Pons (tissue), 1 donor: ENCODE data around the gene PTPN20.
"Not testable (repeated sequence)": the region's sequence is repeated elsewhere in the genome, so short reads cannot be mapped to it uniquely, and the experiment has no call there.

Source experiments
- DNase-seq: peaks from one replicate; pipeline ENCODE4 v3.0.0-alpha.2; 2016; ENCODE audit warnings: low spot score

The PTPN20 gene

DNA sequence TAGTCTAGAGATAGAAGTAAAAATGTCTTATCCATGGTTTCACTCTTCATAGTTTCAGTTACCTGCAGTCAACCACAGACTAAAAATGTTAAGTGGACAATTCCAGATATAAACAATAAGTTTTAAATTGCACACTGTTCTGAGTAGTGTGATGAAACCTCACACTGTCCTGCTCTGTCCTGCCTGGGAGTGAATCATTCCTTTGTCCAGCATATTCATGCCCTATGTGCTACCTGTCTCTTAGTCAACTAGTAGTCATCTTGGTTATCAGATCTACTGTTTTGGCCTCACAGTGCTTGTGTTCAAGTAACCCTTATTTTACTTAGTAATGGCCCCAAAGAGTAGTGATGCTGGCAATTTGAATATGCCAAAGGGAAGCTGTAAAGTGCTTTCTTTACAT is 49.5 kb downstream of the PTPN20 start:
- DNase-seq, result not testable (repeated sequence)

- not testable (repeated sequence) for DNase-seq
These were observed 52.1 kb downstream of the PTPN20 start for GRCh38 chr10:46963356-46963755.

DNA sequence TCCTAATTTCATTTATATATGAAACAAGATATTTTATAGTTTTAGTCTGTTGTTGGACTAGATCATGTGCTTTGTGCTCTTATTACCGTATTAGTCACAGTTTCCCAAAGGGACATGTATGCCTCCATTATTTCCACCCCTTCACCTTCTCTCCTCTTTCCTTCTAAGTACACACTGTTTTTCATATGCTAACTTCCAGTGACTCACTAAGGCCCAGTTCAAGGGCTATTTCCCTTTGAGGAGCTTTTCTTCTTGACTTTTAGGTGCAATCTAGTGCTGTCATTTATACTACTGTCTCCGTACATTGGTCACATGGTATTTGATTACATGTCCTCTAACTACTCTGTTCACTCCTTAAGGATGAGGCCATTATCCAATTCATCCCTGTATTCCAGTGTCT is 55.8 kb downstream of the PTPN20 start:
- DNase-seq, result not testable (repeated sequence)

DNA sequence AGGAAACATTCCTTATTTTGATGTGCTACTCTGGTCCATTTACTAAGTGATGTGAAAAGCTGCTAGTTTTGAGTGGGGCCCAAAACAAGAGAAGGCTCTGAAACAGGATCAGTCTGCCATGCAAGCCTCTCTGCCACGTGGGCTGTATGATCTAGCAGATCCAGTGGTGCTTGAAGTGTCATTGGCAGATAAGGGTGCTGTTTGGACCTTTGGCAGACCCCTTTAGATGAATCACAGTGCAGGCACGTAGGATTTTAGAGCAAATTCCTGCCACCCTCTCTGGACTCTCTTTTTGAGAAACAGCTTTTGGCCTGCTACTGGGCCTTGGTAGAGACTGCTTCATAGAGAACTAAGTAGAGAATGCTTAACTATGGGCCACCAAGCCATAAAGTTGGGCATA is 69.0 kb downstream of the PTPN20 start:
- not testable (repeated sequence) for DNase-seq

DNA sequence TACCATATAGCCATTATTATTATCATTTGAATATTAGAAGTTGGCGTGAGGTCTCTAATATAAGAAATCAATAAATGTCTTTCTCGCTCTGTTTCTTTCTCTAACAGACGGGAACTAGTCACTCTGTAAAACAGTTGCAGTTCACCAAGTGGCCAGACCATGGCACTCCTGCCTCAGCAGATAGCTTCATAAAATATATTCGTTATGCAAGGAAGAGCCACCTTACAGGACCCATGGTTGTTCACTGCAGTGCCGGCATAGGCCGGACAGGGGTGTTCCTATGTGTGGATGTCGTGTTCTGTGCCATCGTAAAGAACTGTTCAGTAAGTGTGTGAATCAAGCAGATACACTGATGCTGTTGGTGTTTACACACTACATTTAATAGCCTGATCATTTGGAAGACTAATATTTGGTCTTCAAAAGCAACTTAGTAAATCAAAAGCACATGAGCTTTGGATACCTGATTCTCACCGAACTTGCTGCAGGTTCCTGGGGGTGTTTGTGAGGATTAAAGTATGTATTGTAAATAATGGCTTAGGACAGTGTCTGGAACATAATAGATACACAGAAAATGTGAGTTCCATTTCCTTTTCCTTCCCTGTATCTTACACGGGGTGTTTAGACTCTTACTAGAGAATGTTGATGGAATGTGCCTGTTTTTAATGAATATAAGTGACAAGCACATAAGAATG is 76.2 kb downstream of the PTPN20 start:
- not testable (repeated sequence) for DNase-seq

DNA sequence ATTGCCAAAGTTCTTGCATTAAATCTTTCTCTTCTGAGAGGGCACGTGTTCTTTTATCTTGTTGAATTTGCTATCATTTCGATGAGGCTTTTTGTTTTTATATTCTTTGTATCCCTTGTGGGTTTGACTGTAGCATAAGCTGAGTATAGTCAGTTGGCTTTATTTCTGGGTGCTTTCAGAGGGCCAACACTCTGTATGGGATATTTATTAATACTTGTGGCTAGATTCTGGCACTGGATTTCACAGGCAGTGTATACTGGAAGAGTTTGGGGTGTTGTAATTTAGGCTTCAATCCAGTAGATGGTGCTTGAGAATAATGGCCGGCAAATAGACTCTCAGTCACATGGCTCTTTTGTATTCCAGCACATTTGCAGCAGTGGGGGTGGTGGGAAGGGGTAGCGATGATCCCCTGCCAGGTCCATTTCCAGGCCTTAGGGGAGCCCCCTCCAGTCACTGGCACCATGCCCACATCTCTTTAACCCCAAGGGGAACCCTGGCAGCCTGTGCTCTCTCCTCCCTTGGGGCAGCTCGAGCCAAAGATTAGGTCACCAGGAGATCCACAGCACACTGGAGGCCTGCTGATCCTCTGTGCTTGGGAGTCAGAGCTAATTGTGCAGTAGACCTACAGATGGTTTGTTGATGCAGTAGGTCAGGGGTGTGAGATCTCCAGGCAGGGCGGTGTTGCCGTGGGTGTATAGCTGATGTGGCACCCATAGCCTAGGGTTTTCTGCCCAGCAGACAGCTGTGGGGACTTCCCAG is 81.8 kb downstream of the PTPN20 start:
- peak; percentile 77 for DNase-seq

DNA sequence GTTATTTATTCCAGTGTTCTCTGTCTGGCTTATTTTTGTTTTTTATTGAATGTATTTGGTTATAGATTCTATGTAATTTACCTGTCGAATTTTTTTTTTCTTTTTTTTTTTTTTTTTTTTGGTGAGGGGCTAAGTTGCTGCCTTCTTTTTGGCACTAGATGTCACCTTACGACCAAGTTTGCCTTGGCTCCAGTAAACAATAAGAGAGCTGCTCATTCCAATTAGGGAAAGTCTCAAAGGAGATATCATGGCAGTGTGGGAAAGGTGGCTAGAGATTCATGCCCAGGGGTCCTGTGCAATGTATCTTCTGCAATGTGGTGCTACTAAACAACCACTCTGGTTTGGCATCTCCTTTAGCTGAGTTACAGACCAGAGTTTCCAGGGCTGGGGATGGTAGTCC is 84.0 kb downstream of the PTPN20 start:
- DNase-seq, result no peak

GRCh38 chr10:46998192-46998591 is 87.0 kb downstream of the PTPN20 start:
- no peak for DNase-seq

- DNase-seq, result no peak
These were observed 87.4 kb downstream of the PTPN20 start for GRCh38 chr10:46998595-46998994.

- no peak for DNase-seq
These were observed 88.0 kb downstream of the PTPN20 start for GRCh38 chr10:46999217-46999616.

- no peak for DNase-seq
These were observed 97.5 kb downstream of the PTPN20 start for GRCh38 chr10:47008769-47009168.

DNA sequence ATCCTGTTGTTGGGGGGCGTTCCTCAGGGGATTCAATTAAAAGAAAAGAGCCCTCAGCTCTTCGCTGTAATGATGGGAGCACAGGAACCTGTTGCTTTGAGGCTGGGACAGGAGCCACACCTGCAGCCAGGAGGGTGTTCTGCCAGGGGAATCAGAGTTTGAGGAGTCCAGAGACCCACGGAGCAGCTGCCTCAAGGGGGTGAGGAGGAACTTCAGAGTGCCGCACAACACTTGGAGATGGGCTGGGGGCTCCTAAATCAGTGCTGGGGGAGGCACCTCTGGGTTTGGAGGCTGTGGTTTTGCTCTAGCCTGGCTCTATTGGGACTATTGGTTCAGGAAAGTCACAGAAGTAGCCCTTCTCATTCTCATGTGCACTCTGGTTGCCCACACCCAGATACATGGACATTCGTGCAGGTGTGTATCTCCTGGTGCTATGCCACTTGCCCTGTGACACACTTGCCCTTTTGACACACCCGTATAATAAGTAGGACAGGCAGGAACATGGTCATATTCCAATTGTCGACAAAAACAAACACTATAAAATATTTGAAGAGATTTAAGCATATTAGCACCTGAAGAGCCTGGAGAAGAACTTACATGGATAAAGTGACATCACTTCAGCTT is 98.1 kb downstream of the PTPN20 start:
- no peak for DNase-seq

GRCh38 chr10:47010036-47010435 is 98.8 kb downstream of the PTPN20 start:
- no peak for DNase-seq

DNA sequence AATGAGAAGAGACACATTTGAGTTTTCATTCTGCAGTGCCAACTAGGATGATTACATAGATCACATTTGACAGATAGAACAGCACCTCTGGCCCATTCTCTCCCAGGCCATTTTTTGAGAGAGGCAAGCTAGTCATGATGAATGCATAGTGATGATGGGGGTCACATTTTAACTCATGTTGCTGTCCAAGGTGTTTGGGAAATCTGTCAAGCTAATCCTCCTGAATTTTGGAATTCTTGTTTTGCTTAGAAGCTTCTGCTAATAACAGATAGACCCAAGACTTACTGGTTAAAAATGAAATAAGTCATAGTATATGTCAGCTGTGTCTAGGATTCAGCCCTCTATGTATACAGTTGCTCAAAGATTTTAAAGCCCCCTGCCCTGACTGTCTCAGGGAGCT is 101.0 kb downstream of the PTPN20 start:
- no peak for DNase-seq

GRCh38 chr10:47013507-47014154 is 102.4 kb downstream of the PTPN20 start:
- DNase-seq, result no peak

DNA sequence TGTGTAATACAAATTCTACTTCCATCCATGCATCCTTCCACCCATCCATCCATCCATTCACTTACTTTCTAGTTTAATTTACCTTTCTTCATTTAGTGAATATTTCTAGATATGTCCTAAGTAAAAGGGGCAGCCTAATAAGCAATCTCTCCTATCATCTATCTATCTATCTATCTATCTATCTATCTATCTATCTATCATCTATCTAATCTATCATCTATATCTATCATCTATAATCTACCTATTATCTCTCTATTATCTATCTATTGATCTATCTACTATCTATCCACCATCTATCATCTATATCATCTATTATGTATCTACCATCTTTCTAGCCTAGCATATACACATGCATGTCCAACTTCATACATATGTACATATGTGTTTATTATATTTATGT is 104.2 kb downstream of the PTPN20 start:
- DNase-seq, result no peak

DNA sequence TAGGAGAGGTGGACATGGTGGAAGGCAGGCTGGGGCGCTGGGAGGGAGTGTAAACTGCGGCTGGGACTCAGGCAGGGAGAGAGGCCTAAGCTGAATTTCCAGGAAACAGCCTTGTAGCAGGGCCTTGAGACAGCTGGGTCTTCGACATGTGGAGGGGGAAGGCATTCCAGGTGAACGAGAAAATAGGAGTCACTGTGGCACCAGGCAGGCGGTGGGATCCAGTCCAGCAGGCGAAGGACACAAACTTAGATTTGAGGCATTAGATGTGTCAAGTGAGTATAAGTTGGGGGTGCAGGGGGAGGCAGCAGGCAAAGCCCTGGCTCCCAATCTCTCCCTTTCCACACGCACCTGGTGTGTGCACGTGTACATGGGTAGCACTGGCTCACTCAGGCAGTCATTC is 105.3 kb downstream of the PTPN20 start:
- no peak for DNase-seq

DNA sequence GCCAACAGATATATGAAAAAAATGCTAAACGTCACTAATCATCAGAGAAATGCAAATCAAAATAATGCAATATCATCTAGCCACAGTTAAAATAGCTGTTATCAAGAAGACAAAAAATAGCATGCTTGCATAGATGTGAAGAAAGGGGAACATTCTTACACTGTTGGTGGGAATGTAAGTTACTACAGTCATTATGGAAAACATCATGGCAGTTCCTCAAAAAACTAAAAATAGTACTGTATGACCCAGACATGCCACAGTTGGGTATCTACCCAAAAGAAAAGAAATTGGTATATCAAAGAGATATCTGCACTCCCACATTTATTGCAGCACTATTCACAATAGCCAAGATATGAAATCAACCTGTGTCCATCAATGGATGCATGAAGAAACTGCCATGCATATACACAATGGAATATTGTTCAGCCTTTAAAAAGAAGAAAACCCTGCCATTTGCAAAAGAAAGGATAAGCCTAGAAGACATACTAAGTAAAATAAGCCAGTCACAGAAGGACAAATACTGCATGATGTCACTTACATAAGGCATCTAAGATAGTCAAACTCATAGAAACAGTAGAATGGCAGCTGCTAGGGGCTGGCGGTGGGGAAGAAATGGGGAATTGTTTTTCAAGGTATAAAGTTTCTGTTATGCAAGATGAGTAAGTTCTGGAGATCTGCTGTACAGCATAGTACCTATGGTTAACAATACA is 107.0 kb downstream of the PTPN20 start:
- no peak for DNase-seq

GRCh38 chr10:47019155-47020145 is 108.2 kb downstream of the PTPN20 start:
- DNase-seq, result no peak

DNA sequence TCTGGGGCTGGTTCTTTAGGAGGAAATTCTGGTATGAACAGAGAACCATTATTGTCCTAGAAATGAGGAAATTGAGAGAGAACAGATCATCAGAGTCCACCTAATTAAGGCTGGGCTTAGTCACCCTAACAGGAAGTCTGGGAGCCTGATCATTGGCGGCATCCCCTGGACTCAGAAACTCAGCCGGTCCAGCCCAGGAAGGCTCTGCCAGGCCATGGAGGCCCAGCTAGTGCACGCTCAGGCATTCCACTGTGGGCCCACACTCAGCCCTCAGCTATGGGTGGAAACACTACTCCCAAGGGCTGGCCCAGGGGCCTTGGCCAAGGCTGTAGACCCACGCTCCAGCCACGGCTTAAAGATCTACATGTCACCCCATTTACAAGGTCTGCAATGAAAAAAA is 109.2 kb downstream of the PTPN20 start:
- DNase-seq, result no peak

GRCh38 chr10:47021850-47022249 is 110.6 kb downstream of the PTPN20 start:
- DNase-seq, result no peak
